HG02610 (cell line): ENCODE measurements around the gene ZBTB16.

Experiments
- ATAC-seq: cut with Tn5 transposase; IDR thresholded peaks from one replicate; pipeline ENCODE4 v1.9.1; 2021; ENCODE audit warnings: mild to moderate bottlenecking, moderate library complexity; ENCODE audit not compliant: unreplicated experiment

Gene ZBTB16

GRCh38 chr11:114063829-114064201, 4.3 kb downstream of the ZBTB16 start:
- no peak for ATAC-seq

- no peak for ATAC-seq
These were observed 4.7 kb downstream of the ZBTB16 start for GRCh38 chr11:114064216-114064615.

GRCh38 chr11:114065094-114065493, 5.6 kb downstream of the ZBTB16 start:
- ATAC-seq = no peak

- no peak for ATAC-seq
These were observed 6.6 kb downstream of the ZBTB16 start for GRCh38 chr11:114066046-114066648.

- ATAC-seq = no peak
These were observed 8.8 kb downstream of the ZBTB16 start for GRCh38 chr11:114068327-114068726.

GRCh38 chr11:114070464-114071139, 11.1 kb downstream of the ZBTB16 start:
- no peak for ATAC-seq

- no peak for ATAC-seq
These were observed 13.7 kb downstream of the ZBTB16 start for GRCh38 chr11:114073007-114073827.

GRCh38 chr11:114073828-114074381, 14.4 kb downstream of the ZBTB16 start:
- no peak for ATAC-seq

GRCh38 chr11:114074546-114075343, 15.2 kb downstream of the ZBTB16 start:
- no peak for ATAC-seq

- ATAC-seq = no peak
These were observed 15.8 kb downstream of the ZBTB16 start for GRCh38 chr11:114075344-114075610.

- ATAC-seq = no peak
These were observed 16.5 kb downstream of the ZBTB16 start for GRCh38 chr11:114075891-114076441.

- ATAC-seq = no peak
These were observed 17.4 kb downstream of the ZBTB16 start for GRCh38 chr11:114076921-114077331.

GRCh38 chr11:114077482-114078305, 18.2 kb downstream of the ZBTB16 start:
- ATAC-seq = no peak

GRCh38 chr11:114078423-114078822, 18.9 kb downstream of the ZBTB16 start:
- ATAC-seq = no peak

GRCh38 chr11:114079511-114080065, 20.1 kb downstream of the ZBTB16 start:
- ATAC-seq = no peak

- ATAC-seq = no peak
These were observed 20.7 kb downstream of the ZBTB16 start for GRCh38 chr11:114080219-114080618.

GRCh38 chr11:114080769-114081168, 21.3 kb downstream of the ZBTB16 start:
- no peak for ATAC-seq

- ATAC-seq = no peak
These were observed 22.3 kb downstream of the ZBTB16 start for GRCh38 chr11:114081641-114082414.

- no peak for ATAC-seq
These were observed 22.9 kb downstream of the ZBTB16 start for GRCh38 chr11:114082415-114082748.
